Tibial artery (tissue), 4 donors: Measurements from ENCODE around the gene GABRA6.

Experiments
- DNase-seq, 2 donors: peaks; one replicate each; pipeline ENCODE4 v3.0.0-alpha.2; 2019
- H3K27ac ChIP-seq, 2 donors: fragments of 200-600 bp; sonication (generic) in 1 of 2; 1 replicate in 1 of 2; 2 replicates in 1 of 2; pipeline ENCODE4 v1.5.1; 2018 to 2019; ENCODE audit warnings: mild to moderate bottlenecking in 1 of 2
- H3K27me3 ChIP-seq, 2 donors: fragments of 200-600 bp; sonication (generic) in 1 of 2; one replicate each; pipeline versions ENCODE4 v1.5.1 to v1.6.0; 2016 to 2019
- H3K36me3 ChIP-seq, 3 donors: fragments of 200-600 bp; sonication (generic) in 2 of 3; one replicate each; pipeline ENCODE4 v1.5.1; 2016 to 2019; ENCODE audit warnings: mild to moderate bottlenecking in 2 of 3
- H3K4me1 ChIP-seq, 4 donors: fragments of 200-600 bp; sonication (generic) in 2 of 4; 1 replicate in 3 of 4; 2 replicates in 1 of 4; pipeline ENCODE4 v1.5.1; 2016 to 2019
- H3K4me3 ChIP-seq, 2 donors: fragments of 200-600 bp; sonication (generic) in 1 of 2; 1 replicate in 1 of 2; 2 replicates in 1 of 2; pipeline ENCODE4 v1.5.1; 2018 to 2019; ENCODE audit warnings: mild to moderate bottlenecking in 2 of 2
- H3K9me3 ChIP-seq, 3 donors: fragments of 200-600 bp; sonication (generic) in 1 of 3; one replicate each; pipeline ENCODE4 v1.5.1; 2016 to 2019
- CTCF ChIP-seq, 2 experiments: fragments of 200-600 bp in 1 of 2; fragments of 450-650 bp in 1 of 2; IDR thresholded peaks; one replicate each; pipeline ENCODE4 v1.5.1; 2017 to 2019; ENCODE audit warnings: antibody characterized with exemption in 2 of 2, mild to moderate bottlenecking in 1 of 2, moderate library complexity in 1 of 2
- intact Hi-C: fragments of 100-400 bp; cut with DNase I; formaldehyde crosslinking; loops from one replicate; pipeline ENCODE4 v1.15.0; 2023; ENCODE audit warnings: low total_unique reads

GABRA6 gene

GRCh38 chr5:161719157-161719556, 33.6 kb downstream of the GABRA6 start:
- Histone ChIP-seq H3K9me3 (no peaks in the 10 kb centered on the region), H3K4me3 (no peak overlapping the region), H3K27me3 (no peaks in the 10 kb centered on the region), H3K36me3 (no peaks in the 10 kb centered on the region), H3K27ac (no peak overlapping the region), H3K4me1 (no peaks in the 10 kb centered on the region)
- intact Hi-C loops = no loop called here
- TF ChIP-seq CTCF (IDR thresholded peaks at IDR 0.05) = no peak
- DNase-seq = no peak

GRCh38 chr5:161720460-161720859, 34.9 kb downstream of the GABRA6 start:
- Histone ChIP-seq H3K27ac (no peak overlapping the region), H3K4me1 (no peaks in the 10 kb centered on the region), H3K9me3 (no peaks in the 10 kb centered on the region), H3K4me3 (no peak overlapping the region), H3K36me3 (no peaks in the 10 kb centered on the region), H3K27me3 (no peaks in the 10 kb centered on the region)
- DNase-seq = no peak
- no peak for TF ChIP-seq CTCF (IDR thresholded peaks at IDR 0.05)
- intact Hi-C loops = no loop called here

- H3K4me3 ChIP-seq = no peak overlapping the region
- no peaks in the 10 kb centered on the region for H3K27me3 ChIP-seq
- intact Hi-C loops = no loop called here
- H3K27ac ChIP-seq = no peak overlapping the region
- no peak for TF ChIP-seq CTCF (IDR thresholded peaks at IDR 0.05)
- no peaks in the 10 kb centered on the region for H3K36me3 ChIP-seq
- H3K9me3 ChIP-seq = no peaks in the 10 kb centered on the region
- no peaks in the 10 kb centered on the region for H3K4me1 ChIP-seq
- DNase-seq = no peak
Measured at GRCh38 chr5:161734741-161735140, 49.2 kb downstream of the GABRA6 start.

GRCh38 chr5:161740433-161740832, 54.9 kb downstream of the GABRA6 start:
- DNase-seq = no peak
- H3K27me3 ChIP-seq = no peaks in the 10 kb centered on the region
- TF ChIP-seq CTCF (IDR thresholded peaks at IDR 0.05) = no peak
- intact Hi-C loops = no loop called here
- H3K36me3 ChIP-seq = no peaks in the 10 kb centered on the region
- no peak overlapping the region for H3K4me3 ChIP-seq
- no peak overlapping the region for H3K27ac ChIP-seq
- no peaks in the 10 kb centered on the region for H3K9me3 ChIP-seq
- H3K4me1 ChIP-seq = no peaks in the 10 kb centered on the region

- H3K4me3 ChIP-seq = no peak overlapping the region
- H3K27ac ChIP-seq = no peak overlapping the region
- H3K36me3 ChIP-seq = no peaks in the 10 kb centered on the region
- H3K27me3 ChIP-seq = no peaks in the 10 kb centered on the region
- no peaks in the 10 kb centered on the region for H3K9me3 ChIP-seq
- no peak for TF ChIP-seq CTCF (IDR thresholded peaks at IDR 0.05)
- intact Hi-C loops = no loop called here
- no peaks in the 10 kb centered on the region for H3K4me1 ChIP-seq
- no peak for DNase-seq
Measured at GRCh38 chr5:161744276-161744675, 58.8 kb downstream of the GABRA6 start.

GRCh38 chr5:161745392-161745791, 59.9 kb downstream of the GABRA6 start:
- TF ChIP-seq CTCF (IDR thresholded peaks at IDR 0.05) = no peak
- Histone ChIP-seq H3K9me3 (no peaks in the 10 kb centered on the region), H3K36me3 (no peaks in the 10 kb centered on the region), H3K27me3 (no peaks in the 10 kb centered on the region), H3K4me1 (no peaks in the 10 kb centered on the region), H3K27ac (no peak overlapping the region), H3K4me3 (no peak overlapping the region)
- intact Hi-C loops = no loop called here
- DNase-seq = no peak
